B cell (primary cell): Measurements from ENCODE around the gene CAMK1. TPM values are rescaled to one million over a fixed set of nuclear protein-coding genes. Genes with fewer than 3 reads are reported as not detected.
A peak's percentile ranks its signal among the peaks of the same experiment; 100 is the strongest.

Experiments
- ATAC-seq: fragments of 200-7000 bp; cut with Tn5 transposase; one replicate; pipeline ENCODE4 v1.10.0; 2021; ENCODE audit warnings: low read depth, mild to moderate bottlenecking, moderate number of reproducible peaks, moderate library complexity
- CTCF ChIA-PET: fragments of 350-600 bp; sonication (Branson Sonifier 250); formaldehyde crosslinking; loops from one replicate; lab custom pipeline; 2021; ENCODE audit warnings: antibody characterized with exemption, inconsistent platforms; lab: Charles Lee
- POLR2A ChIA-PET: fragments of 350-600 bp; sonication (Branson Sonifier 250); formaldehyde crosslinking; loops from one replicate; lab custom pipeline; 2021; ENCODE audit warnings: antibody characterized with exemption; lab: Charles Lee
- DNase-seq: peaks from one replicate; pipeline ENCODE4 v3.0.0; 2013
- H2AFZ ChIP-seq: 2 replicates; pipeline ENCODE4 v1.6.1; 2012; ENCODE audit warnings: mild to moderate bottlenecking, low read depth, low read length; ENCODE audit not compliant: insufficient read depth, poor library complexity, severe bottlenecking
- H3K27ac ChIP-seq, 2 donors: 1 replicate in 1 of 2; 2 replicates in 1 of 2; pipeline ENCODE4 v1.5.1; 2012 to 2013; ENCODE audit warnings: low read length in 2 of 2, mild to moderate bottlenecking in 2 of 2, moderate library complexity in 1 of 2
- H3K27me3 ChIP-seq, 4 experiments: fragments of 200-600 bp in 1 of 4; sonication (generic) in 1 of 4; replicated peaks in 1 of 4; 1 replicate in 2 of 4; 2 replicates in 2 of 4; pipeline versions ENCODE4 v1.6.1 to v1.7.0; 2013 to 2016; ENCODE audit warnings: low read length in 3 of 4, mild to moderate bottlenecking in 2 of 4, mixed read lengths in 1 of 4, moderate library complexity in 1 of 4; ENCODE audit not compliant: insufficient read depth in 4 of 4, control insufficient read depth in 3 of 4; ENCODE audit errors: control extremely low read depth in 1 of 4
- H3K36me3 ChIP-seq, 2 experiments: replicated peaks in 1 of 2; 1 replicate in 1 of 2; 2 replicates in 1 of 2; pipeline versions ENCODE4 v1.6.1 to v1.7.1; 2013; ENCODE audit warnings: low read length in 1 of 2; ENCODE audit not compliant: insufficient read depth in 2 of 2, control insufficient read depth in 1 of 2; ENCODE audit errors: control extremely low read depth in 1 of 2, extremely low read depth in 1 of 2
- H3K4me1 ChIP-seq, 2 donors: fragments of 200-600 bp in 1 of 2; sonication (generic) in 1 of 2; 1 replicate in 1 of 2; 2 replicates in 1 of 2; pipeline versions ENCODE4 v1.5.1 to v1.6.1; 2013 to 2017; ENCODE audit warnings: low read length in 2 of 2; ENCODE audit not compliant: control insufficient read depth in 2 of 2, insufficient read depth in 2 of 2
- H3K4me2 ChIP-seq: replicated peaks from 2 replicates; pipeline ENCODE3; 2012; ENCODE audit warnings: mild to moderate bottlenecking, low read depth, low read length; ENCODE audit not compliant: poor library complexity, severe bottlenecking
- H3K4me3 ChIP-seq, 5 experiments: fragments of 200-600 bp in 1 of 5; sonication (generic) in 1 of 5; 1 replicate in 3 of 5; 2 replicates in 2 of 5; pipeline versions ENCODE4 v1.5.1 to v1.7.0; 2011 to 2016; ENCODE audit warnings: low read length in 4 of 5, mild to moderate bottlenecking in 4 of 5, low read depth in 2 of 5, control low read depth in 1 of 5, moderate library complexity in 1 of 5; ENCODE audit not compliant: insufficient read depth in 1 of 5; ENCODE audit errors: control extremely low read depth in 1 of 5, extremely low read depth in 1 of 5
- H3K79me2 ChIP-seq: fragments of 200-600 bp; sonication (generic); one replicate; pipeline ENCODE4 v1.6.0; 2016; ENCODE audit warnings: low read length; ENCODE audit not compliant: control insufficient read depth, insufficient read depth
- H3K9ac ChIP-seq: fragments of 200-600 bp; sonication (generic); 2 replicates; pipeline ENCODE4 v1.6.1; 2017; ENCODE audit warnings: mild to moderate bottlenecking, low read length, moderate library complexity
- H3K9me3 ChIP-seq, 3 donors: one replicate each; pipeline versions ENCODE4 v1.6.1 to v1.7.1; 2013; ENCODE audit warnings: low read length in 2 of 3; ENCODE audit not compliant: control insufficient read depth in 2 of 3, insufficient read depth in 1 of 3; ENCODE audit errors: control extremely low read depth in 1 of 3
- H4K20me1 ChIP-seq: 2 replicates; pipeline ENCODE4 v1.6.0; 2012; ENCODE audit warnings: mild to moderate bottlenecking, low read length; ENCODE audit not compliant: insufficient read depth, control insufficient read depth, poor library complexity, severe bottlenecking
- H3K27ac Mint-ChIP-seq: one replicate; pipeline ENCODE4 v1.8.0; 2021; ENCODE audit warnings: mixed read lengths
- H3K27me3 Mint-ChIP-seq: one replicate; pipeline ENCODE4 v1.8.0; 2021; ENCODE audit warnings: mixed read lengths
- H3K4me1 Mint-ChIP-seq: one replicate; pipeline ENCODE4 v1.8.0; 2021; ENCODE audit warnings: mixed read lengths
- H3K4me3 Mint-ChIP-seq: one replicate; pipeline ENCODE4 v1.8.0; 2021; ENCODE audit warnings: mixed read lengths
- H3K9me3 Mint-ChIP-seq: one replicate; pipeline ENCODE4 v1.8.0; 2022; ENCODE audit warnings: mixed read lengths; ENCODE audit not compliant: insufficient read depth
- CTCF ChIP-seq: fragments of 200-600 bp; IDR thresholded peaks from one replicate; pipeline ENCODE4 v1.8.0; 2022; ENCODE audit warnings: antibody characterized with exemption, mild to moderate bottlenecking
- EZH2 ChIP-seq: IDR thresholded peaks from 2 replicates; pipeline ENCODE4 v1.6.1; 2012; ENCODE audit warnings: borderline replicate concordance, low read depth, mild to moderate bottlenecking, moderate library complexity, low read length; ENCODE audit not compliant: insufficient read depth, poor library complexity, severe bottlenecking
- WGBS: methylation state at CpG from one replicate; pipeline ENCODE4 v1.1.5; 2013; ENCODE audit warnings: missing lambda C conversion rate; ENCODE audit not compliant: insufficient coverage; 5-methylcytosine and 5-hydroxymethylcytosine counted together
- intact Hi-C: fragments of 100-400 bp; cut with micrococcal nuclease; formaldehyde crosslinking; loops from one replicate; pipeline ENCODE4 v1.10.0; 2022
- polyA plus RNA-seq: library from polyadenylated mRNA; depleted of rRNA; stranded (reverse); fragments of >200 nt; gene quantifications from 2 replicates; pipeline ENCODE4 v1.2.3, GENCODE V29; 2012
- total RNA-seq, 2 donors: library from RNA; stranded (reverse); fragments of 120-200 nt in 1 of 2; gene quantifications; 1 replicate in 1 of 2; 2 replicates in 1 of 2; pipeline versions ENCODE4 v1.2.3 to v1.2.4, GENCODE V29; 2013 to 2022

Gene CAMK1
- total and polyA plus RNA-seq, 2 donors (not counting 1 experiment from before 2014, with no cell fraction given): 0.57 to 0.82 TPM

- Histone ChIP-seq H3K27me3 (no peaks in the 10 kb centered on the region), H4K20me1 (peaks cover 18% of the 10 kb centered on the region), H2AFZ (peak within 1 kb of the TSS; percentile 88), H3K9me3 (no peaks in the 10 kb centered on the region), H3K4me2 (peak within 1 kb of the TSS; percentile 97), H3K79me2 (peaks cover 40% of the 10 kb centered on the region), H3K4me1 (peaks cover 28 to 36% of the 10 kb centered on the region in 2 donors), H3K4me3 (peak within 1 kb of the TSS; percentile 76 to 93 (median 81)), H3K9ac (peak within 1 kb of the TSS; percentile 84), H3K36me3 (peaks cover 3 to 18% of the 10 kb centered on the region in 2 experiments), H3K27ac (peak within 1 kb of the TSS; percentile 87 to 94)
- POLR2A ChIA-PET: interaction anchor here (0.5 to 2.2 kb wide), 9 partner anchors 17 to 670 kb away, joined by 3 to 18 read pairs (median 6); partner anchors contain the start of genes ARPC4, CRELD1, JAGN1 and OGG1
- TF ChIP-seq EZH2 (no peak), CTCF (no peak)
- ATAC-seq: peak; percentile 94
- peak within 1 kb of the TSS; percentile 97 for H3K4me3 Mint-ChIP-seq
- peaks cover 59% of the 10 kb centered on the region for H3K4me1 Mint-ChIP-seq
- H3K27ac Mint-ChIP-seq: peak within 1 kb of the TSS; percentile 97
- under 1% methylated on average over 75 of the region's 88 CpGs for WGBS
- CTCF ChIA-PET: interaction anchor here (0.9 to 4.4 kb wide), 5 partner anchors 10 to 228 kb away, joined by 3 to 17 read pairs (median 4); partner anchors contain the start of gene OGG1
- no peaks in the 10 kb centered on the region for H3K9me3 Mint-ChIP-seq
- intact Hi-C loops: loop anchor here (1.0 to 10.0 kb wide), 13 partner anchors 18 to 768 kb away; partner anchors contain the start of genes BRK1, CRELD1, FANCD2 and JAGN1
- no peaks in the 10 kb centered on the region for H3K27me3 Mint-ChIP-seq
- peak; percentile 99 for DNase-seq
These were observed 38.3 kb downstream of the CAMK1 start, which contains the start of gene BRPF1 for GRCh38 chr3:9731206-9732079. Gene BRPF1, plus strand, starts transcription at chr3:9731735. Its CDS starts 2,406 bp downstream, at chr3:9734141.
